K562 (cell line): ENCODE results near the gene SOX18. TPM values are rescaled to one million over a fixed set of nuclear protein-coding genes. Genes with fewer than 3 reads are reported as not detected.

Experiments used
- ATAC-seq: fragments of 200-7000 bp; cut with Tn5 transposase; 3 replicates; pipeline ENCODE4 v1.9.1; 2020; ENCODE audit warnings: moderate library complexity
- BruUV-seq: library from RNA; stranded (reverse); fragments of 400-500 nt; replicated peaks from 2 replicates; lab custom pipeline; 2021; lab: Mats Ljungman, UMichigan
- CTCF ChIA-PET: fragments of 300-600 bp; formaldehyde crosslinking; extraction: SDS; loops from one replicate; lab custom pipeline; 2021; ENCODE audit warnings: low intra/inter-chr PET ratio; lab: Yijun Ruan, JAX
- POLR2A ChIA-PET: fragments of 300-600, 350-650 bp; sonication (Branson Sonifier 250); formaldehyde crosslinking; extraction: SDS; loops from one replicate; lab custom pipeline; 2021; ENCODE audit warnings: antibody characterized with exemption, inconsistent platforms; lab: Yijun Ruan, JAX
- DNase-seq, 4 experiments: peaks; one replicate each; pipeline versions ENCODE4 v3.0.0 to v3.0.0-alpha.2; 2011 to 2018; ENCODE audit warnings: low spot score in 3 of 4, mixed read lengths in 3 of 4; ENCODE audit errors: extremely low read depth in 1 of 4
- FAIRE-seq: peaks from 2 replicates; lab custom pipeline; 2011; peaks lifted over from hg19 to GRCh38; lab: Jason Lieb, UNC
- H2AFZ ChIP-seq: 2 replicates; pipeline ENCODE4 v1.6.0; 2011; ENCODE audit warnings: low read depth, low read length, control low read depth, inconsistent platforms
- H3K27ac ChIP-seq: fragments of 200-600 bp; 3 replicates; pipeline ENCODE4 v1.8.0; 2011; ENCODE audit warnings: low read depth, mild to moderate bottlenecking, control low read depth, inconsistent platforms, low read length, moderate library complexity, mixed read lengths; ENCODE audit errors: extremely low read depth
- H3K27me3 ChIP-seq, 2 experiments: fragments of 300-600 bp in 1 of 2; 2 replicates in 1 of 2; 3 replicates in 1 of 2; pipeline versions ENCODE4 v1.6.0 to v1.8.0; 2011; ENCODE audit warnings: inconsistent platforms in 2 of 2, low read length in 2 of 2, mild to moderate bottlenecking in 1 of 2, mixed read lengths in 1 of 2, moderate library complexity in 1 of 2; ENCODE audit not compliant: control insufficient read depth in 2 of 2, insufficient read depth in 2 of 2
- H3K36me3 ChIP-seq: fragments of 300-600 bp; 3 replicates; pipeline ENCODE4 v1.8.0; 2011; ENCODE audit warnings: mild to moderate bottlenecking, low read length, inconsistent platforms; ENCODE audit not compliant: control insufficient read depth, insufficient read depth
- H3K4me1 ChIP-seq, 2 experiments: fragments of 200-600 bp in 1 of 2; replicated peaks in 1 of 2; 2 replicates in 1 of 2; 3 replicates in 1 of 2; pipeline versions ENCODE4 v1.5.1 to v1.8.0; 2011; ENCODE audit warnings: inconsistent platforms in 2 of 2, low read length in 2 of 2, mild to moderate bottlenecking in 1 of 2, mixed read lengths in 1 of 2, moderate library complexity in 1 of 2; ENCODE audit not compliant: control insufficient read depth in 2 of 2, insufficient read depth in 2 of 2
- H3K4me2 ChIP-seq: 2 replicates; pipeline ENCODE4 v1.6.1; 2011; ENCODE audit warnings: low read length, control low read depth, inconsistent platforms, mixed read lengths; ENCODE audit not compliant: insufficient read depth
- H3K4me3 ChIP-seq: fragments of 200-600 bp; sonication (generic), shearing (Covaris generic); 2 replicates; pipeline ENCODE4 v1.5.1; 2016; ENCODE audit warnings: control low read depth, inconsistent platforms
- H3K79me2 ChIP-seq: fragments of 200-600 bp; 3 replicates; pipeline ENCODE4 v1.8.0; 2011; ENCODE audit warnings: low read length, inconsistent platforms; ENCODE audit not compliant: control insufficient read depth, insufficient read depth
- H3K9ac ChIP-seq, 2 experiments: 2 replicates each; pipeline versions ENCODE4 v1.6.0 to v1.6.1; 2011; ENCODE audit warnings: low read depth in 2 of 2, low read length in 2 of 2, control low read depth in 1 of 2, inconsistent platforms in 1 of 2, mild to moderate bottlenecking in 1 of 2, mixed read lengths in 1 of 2; ENCODE audit not compliant: insufficient read depth in 1 of 2
- H3K9me1 ChIP-seq: one replicate; pipeline ENCODE4 v1.6.0; 2011; ENCODE audit warnings: inconsistent platforms, mild to moderate bottlenecking, low read length, moderate library complexity; ENCODE audit not compliant: control insufficient read depth, insufficient read depth
- H3K9me3 ChIP-seq: replicated peaks from 2 replicates; pipeline ENCODE4 v1.5.1; 2011; ENCODE audit warnings: low read depth, low read length, inconsistent platforms; ENCODE audit not compliant: control insufficient read depth, insufficient read depth
- H4K20me1 ChIP-seq: replicated peaks from 2 replicates; pipeline ENCODE4 v1.6.1; 2011; ENCODE audit warnings: low read length, inconsistent platforms, mixed read lengths; ENCODE audit not compliant: control insufficient read depth, insufficient read depth
- CUX1 ChIP-seq: fragments of 200-800 bp; sonication (Bioruptor generic); IDR thresholded peaks from 2 replicates; pipeline ENCODE4 v1.6.1; 2016; ENCODE audit warnings: missing genetic modification characterization, missing compliant biosample characterization
- ESRRB ChIP-seq: fragments of 250-450 bp; sonication (Bioruptor Pico); IDR thresholded peaks from 2 replicates; pipeline ENCODE4 v1.5.0; 2020; ENCODE audit warnings: mild to moderate bottlenecking, moderate library complexity, borderline replicate concordance
- MCM5 ChIP-seq: fragments of 450-650 bp; IDR thresholded peaks from 2 replicates; pipeline ENCODE4 v1.6.1; 2016; ENCODE audit warnings: low read depth
- MYBL2 ChIP-seq, 2 experiments: fragments of 450-650 bp in 1 of 2; sonication (generic) in 1 of 2; formaldehyde crosslinking in 1 of 2; IDR thresholded peaks; 2 replicates each; pipeline versions ENCODE4 v1.6.1 to v1.8.1; 2017 to 2022; ENCODE audit warnings: borderline replicate concordance in 1 of 2, inconsistent platforms in 1 of 2, low read depth in 1 of 2, mild to moderate bottlenecking in 1 of 2, missing genetic modification reagents in 1 of 2, moderate library complexity in 1 of 2
- NR3C1 ChIP-seq: sonication (generic); formaldehyde crosslinking; IDR thresholded peaks from 2 replicates; pipeline ENCODE4 v1.8.1; 2022; ENCODE audit warnings: missing genetic modification reagents
- RAD51 ChIP-seq: fragments of 450-650 bp; IDR thresholded peaks from 2 replicates; pipeline ENCODE4 v1.7.1; 2016; ENCODE audit warnings: low read depth, mild to moderate bottlenecking, borderline replicate concordance
- TEAD1 ChIP-seq, 2 experiments: fragments of 450-650 bp in 1 of 2; sonication (generic) in 1 of 2; formaldehyde crosslinking; IDR thresholded peaks; 2 replicates each; pipeline versions ENCODE4 v1.4.0 to v1.8.0; 2020 to 2022; ENCODE audit warnings: mild to moderate bottlenecking in 2 of 2, missing genetic modification reagents in 1 of 2
- ZNF655 ChIP-seq: fragments of 250-450 bp; sonication (Bioruptor Pico); IDR thresholded peaks from 2 replicates; pipeline ENCODE4 v1.5.0; 2021
- WGBS: fragments of 100-300 bp; shearing (Covaris generic); methylation state at CpG from one replicate; pipeline ENCODE4 v1.1.6; 2016; ENCODE audit warnings: low coverage, mixed read lengths; ENCODE audit not compliant: insufficient coverage; ENCODE audit errors: missing lambda C conversion rate; 5-methylcytosine and 5-hydroxymethylcytosine counted together
- in situ Hi-C: fragments of 300-500 bp; cut with MboI; formaldehyde crosslinking; loops from 4 replicates; pipeline ENCODE4 v1.15.0; 2018; ENCODE audit warnings: inconsistent platforms, mixed read lengths
- intact Hi-C: fragments of 100-400 bp; cut with micrococcal nuclease; formaldehyde crosslinking; loops from 2 replicates; pipeline ENCODE4 v1.14.2; 2022
- polyA plus RNA-seq, 8 experiments: library from polyadenylated mRNA; depleted of rRNA in 4 of 8; stranded (reverse) in 5 of 8; unstranded in 3 of 8; fragments of >200 nt; fragmentation: Nextera tagmentation in 2 of 8; fragmentation: Illumina TruSeq in 1 of 8; extraction: Ambion mirVana in 2 of 8; extraction: Trizol in 1 of 8; gene quantifications; 2 replicates each; pipeline versions ENCODE4 v1.2.1 to v1.2.3, GENCODE V29; 2011 to 2014; ENCODE audit warnings: inconsistent platforms in 1 of 8, missing spikeins in 1 of 8
- total RNA-seq, 7 experiments: library from RNA; depleted of rRNA in 6 of 7; stranded (reverse); fragments of >200 nt in 6 of 7; fragmentation: Illumina TruSeq in 2 of 7; extraction: Trizol in 2 of 7; gene quantifications; 2 replicates each; pipeline versions ENCODE4 v1.2.1 to v1.2.3, GENCODE V29; 2011 to 2021; ENCODE audit warnings: low replicate concordance in 1 of 7
- TF ChIP-seq, protein P1 (sequence below): sonication (generic); formaldehyde crosslinking; IDR thresholded peaks from 2 replicates; pipeline ENCODE4 v1.9.0; 2022; ENCODE audit warnings: mild to moderate bottlenecking, missing genetic modification reagents

Gene SOX18
- total and polyA plus RNA-seq, 9 of the 15 experiments (the other 6 are each of a cell fraction or from before 2014, with no cell fraction given), result 0.15 to 19.8 (median 0.33) TPM

GRCh38 chr20:64062276-64062595 lies 12.8 kb upstream of the SOX18 start:
- Histone ChIP-seq H3K4me1 (peaks cover 39 to 65% of the 10 kb centered on the region in 2 experiments), H3K4me3 (peak overlapping the region; percentile 97), H3K27ac (peak overlapping the region; percentile 53; the same call in 2 of the 3 replicates), H3K27me3 (no peaks in the 10 kb centered on the region), H3K79me2 (peaks cover 4% of the 10 kb centered on the region; the same call in 2 of the 3 replicates), H3K9me3 (no peaks in the 10 kb centered on the region), H3K9ac (peak overlapping the region; percentile 72 to 89), H3K36me3 (no peaks in the 10 kb centered on the region), H3K9me1 (peaks cover 3% of the 10 kb centered on the region), H2AFZ (peak overlapping the region; percentile 86), H4K20me1 (no peaks in the 10 kb centered on the region), H3K4me2 (peak overlapping the region; percentile 80)
- ChIA-PET CTCF (no interaction called here), POLR2A (interaction anchor here (0.7 to 1.2 kb wide), 8 partner anchors 8 to 541 kb away, joined by 3 to 6 read pairs (median 3); partner anchors contain the start of genes LIME1, OPRL1 and PPDPF)
- ATAC-seq, result no peak
- no TSS peak for BruUV-seq
- DNase-seq, result no peak
- intact Hi-C loops (no loop called here), in situ Hi-C loops (no loop called here)
- FAIRE-seq, result peak; percentile 75
- WGBS, result 56% methylated on average over 5 of the region's 5 CpGs
- TF ChIP-seq MCM5 (no peak), NR3C1 (CRISPR knock-in tag) (0 out of 2 replicates have a peak, but pooled peaks have one; percentile 36), CUX1 (peak; percentile 40; the same call in 1 of the 2 replicates), RAD51 (peak; percentile 22; the same call in 1 of the 2 replicates), TEAD1 (CRISPR knock-in tag; IDR thresholded peaks at IDR 0.05) (0 out of 4 replicates have a peak, but pooled peaks of 1 of the 2 experiments have one; percentile 17), MYBL2 (IDR thresholded peaks at IDR 0.05; ENCODE audit: low read depth) (no peak), MYBL2 (CRISPR knock-in tag; IDR thresholded peaks at IDR 0.05; ENCODE audit: borderline replicate concordance) (no peak), ESRRB (CRISPR knock-in tag) (no peak), ZNF655 (CRISPR knock-in tag) (no peak)
- TF ChIP-seq, protein P1, sequence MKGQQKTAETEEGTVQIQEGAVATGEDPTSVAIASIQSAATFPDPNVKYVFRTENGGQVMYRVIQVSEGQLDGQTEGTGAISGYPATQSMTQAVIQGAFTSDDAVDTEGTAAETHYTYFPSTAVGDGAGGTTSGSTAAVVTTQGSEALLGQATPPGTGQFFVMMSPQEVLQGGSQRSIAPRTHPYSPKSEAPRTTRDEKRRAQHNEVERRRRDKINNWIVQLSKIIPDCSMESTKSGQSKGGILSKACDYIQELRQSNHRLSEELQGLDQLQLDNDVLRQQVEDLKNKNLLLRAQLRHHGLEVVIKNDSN (CRISPR knock-in tag), result peak; percentile 31; the same call in 1 of the 2 replicates
